ENCODE measurements around the gene NEU2.

The NEU2 gene

GRCh38 chr2:233039212-233039845, 6.9 kb downstream of the NEU2 start:
- Histone ChIP-seq H3K4me1 (ENCODE audit: control insufficient read depth in 1 of 2, insufficient read depth in 1 of 2, low read depth in 1 of 2, low read length in 1 of 2) (no peaks in the 10 kb centered on the region), H3K27me3 (no peaks in the 10 kb centered on the region), H3K4me3 (ENCODE audit: low read depth in 1 of 2, low read length in 1 of 2) (no peak overlapping the region), H3K9me3 (no peaks in the 10 kb centered on the region), H3K27ac (no peak overlapping the region), H3K36me3 (no peaks in the 10 kb centered on the region)
- TF ChIP-seq CTCF (IDR thresholded peaks at IDR 0.05): no peak

- no peaks in the 10 kb centered on the region for H3K9me3 ChIP-seq
Observed at GRCh38 chr2:233039846-233040530, 7.5 kb downstream of the NEU2 start.

GRCh38 chr2:233040571-233040970, 8.1 kb downstream of the NEU2 start:
- Histone ChIP-seq H3K4me1 (ENCODE audit: control insufficient read depth in 1 of 2, insufficient read depth in 1 of 2, low read depth in 1 of 2, low read length in 1 of 2) (no peaks in the 10 kb centered on the region), H3K27me3 (no peaks in the 10 kb centered on the region), H3K4me3 (ENCODE audit: low read depth in 1 of 2, low read length in 1 of 2) (no peak overlapping the region), H3K27ac (no peak overlapping the region), H3K9me3 (no peaks in the 10 kb centered on the region), H3K36me3 (no peaks in the 10 kb centered on the region)
- TF ChIP-seq CTCF (IDR thresholded peaks at IDR 0.05): no peak

More at GRCh38 chr2:233039846-233040530, 7.5 kb downstream of the NEU2 start:
- H3K27me3 ChIP-seq: no peaks in the 10 kb centered on the region
- no peak overlapping the region for H3K27ac ChIP-seq
- no peaks in the 10 kb centered on the region for H3K4me1 ChIP-seq (ENCODE audit: control insufficient read depth in 1 of 2, insufficient read depth in 1 of 2, low read depth in 1 of 2, low read length in 1 of 2)
- no peaks in the 10 kb centered on the region for H3K36me3 ChIP-seq
- TF ChIP-seq CTCF (IDR thresholded peaks at IDR 0.05): no peak
- no peak overlapping the region for H3K4me3 ChIP-seq (ENCODE audit: low read depth in 1 of 2, low read length in 1 of 2)

GRCh38 chr2:233041722-233042323, 9.4 kb downstream of the NEU2 start:
- H3K27ac ChIP-seq: no peak overlapping the region
- no peaks in the 10 kb centered on the region for H3K4me1 ChIP-seq (ENCODE audit: control insufficient read depth in 1 of 2, insufficient read depth in 1 of 2, low read depth in 1 of 2, low read length in 1 of 2)
- H3K4me3 ChIP-seq (ENCODE audit: low read depth in 1 of 2, low read length in 1 of 2): no peak overlapping the region
- no peaks in the 10 kb centered on the region for H3K27me3 ChIP-seq
- no peak for TF ChIP-seq CTCF (IDR thresholded peaks at IDR 0.05)
- no peaks in the 10 kb centered on the region for H3K9me3 ChIP-seq
- H3K36me3 ChIP-seq: no peaks in the 10 kb centered on the region

GRCh38 chr2:233042549-233042948, 10.1 kb downstream of the NEU2 start:
- Histone ChIP-seq H3K4me1 (ENCODE audit: control insufficient read depth in 1 of 2, insufficient read depth in 1 of 2, low read depth in 1 of 2, low read length in 1 of 2) (no peaks in the 10 kb centered on the region), H3K9me3 (no peaks in the 10 kb centered on the region), H3K27ac (no peak overlapping the region), H3K27me3 (no peaks in the 10 kb centered on the region), H3K36me3 (no peaks in the 10 kb centered on the region), H3K4me3 (ENCODE audit: low read depth in 1 of 2, low read length in 1 of 2) (no peak overlapping the region)
- no peak for TF ChIP-seq CTCF (IDR thresholded peaks at IDR 0.05)
